Lower leg skin (tissue), 4 donors: ENCODE data around the gene SLC7A6OS. TPM values are rescaled to one million over a fixed set of nuclear protein-coding genes. Genes with fewer than 3 reads are reported as not detected.

Experiments used
- DNase-seq, 2 donors: peaks; one replicate each; pipeline ENCODE4 v3.0.0-alpha.2; 2019; ENCODE audit warnings: low spot score in 2 of 2
- H3K4me3 ChIP-seq: fragments of 200-600 bp; sonication (generic); 2 replicates; pipeline ENCODE4 v1.5.1; 2017; ENCODE audit warnings: mild to moderate bottlenecking, low read depth; ENCODE audit not compliant: poor library complexity, severe bottlenecking
- POLR2A ChIP-seq, 2 donors: fragments of 450-650 bp; IDR thresholded peaks; one replicate each; pipeline ENCODE4 v1.6.1; 2016 to 2017; ENCODE audit warnings: antibody characterized with exemption in 2 of 2, mild to moderate bottlenecking in 1 of 2, moderate library complexity in 1 of 2
- WGBS, 2 donors: methylation state at CpG; one replicate each; pipeline ENCODE4 v1.1.5; 2018; 5-methylcytosine and 5-hydroxymethylcytosine counted together
- intact Hi-C: fragments of 100-400 bp; cut with DNase I; formaldehyde crosslinking; loops from one replicate; pipeline ENCODE4 v1.15.0; 2023; ENCODE audit warnings: low total_unique reads
- total RNA-seq, 4 donors: library from RNA; depleted of rRNA; stranded (reverse); fragments of >200 nt; gene quantifications; one replicate each; pipeline ENCODE4 v1.1.0, GENCODE V29; 2016
- TF ChIP-seq, protein P1 (sequence below), 3 donors: fragments of 450-650 bp; IDR thresholded peaks; one replicate each; pipeline ENCODE4 v1.5.1; 2016; ENCODE audit warnings: antibody characterized with exemption in 3 of 3, mild to moderate bottlenecking in 3 of 3, moderate library complexity in 2 of 3

The SLC7A6OS gene
- total RNA-seq, 4 donors from 2014 or later = 10.1 to 14.9 (median 11.0) TPM

DNA sequence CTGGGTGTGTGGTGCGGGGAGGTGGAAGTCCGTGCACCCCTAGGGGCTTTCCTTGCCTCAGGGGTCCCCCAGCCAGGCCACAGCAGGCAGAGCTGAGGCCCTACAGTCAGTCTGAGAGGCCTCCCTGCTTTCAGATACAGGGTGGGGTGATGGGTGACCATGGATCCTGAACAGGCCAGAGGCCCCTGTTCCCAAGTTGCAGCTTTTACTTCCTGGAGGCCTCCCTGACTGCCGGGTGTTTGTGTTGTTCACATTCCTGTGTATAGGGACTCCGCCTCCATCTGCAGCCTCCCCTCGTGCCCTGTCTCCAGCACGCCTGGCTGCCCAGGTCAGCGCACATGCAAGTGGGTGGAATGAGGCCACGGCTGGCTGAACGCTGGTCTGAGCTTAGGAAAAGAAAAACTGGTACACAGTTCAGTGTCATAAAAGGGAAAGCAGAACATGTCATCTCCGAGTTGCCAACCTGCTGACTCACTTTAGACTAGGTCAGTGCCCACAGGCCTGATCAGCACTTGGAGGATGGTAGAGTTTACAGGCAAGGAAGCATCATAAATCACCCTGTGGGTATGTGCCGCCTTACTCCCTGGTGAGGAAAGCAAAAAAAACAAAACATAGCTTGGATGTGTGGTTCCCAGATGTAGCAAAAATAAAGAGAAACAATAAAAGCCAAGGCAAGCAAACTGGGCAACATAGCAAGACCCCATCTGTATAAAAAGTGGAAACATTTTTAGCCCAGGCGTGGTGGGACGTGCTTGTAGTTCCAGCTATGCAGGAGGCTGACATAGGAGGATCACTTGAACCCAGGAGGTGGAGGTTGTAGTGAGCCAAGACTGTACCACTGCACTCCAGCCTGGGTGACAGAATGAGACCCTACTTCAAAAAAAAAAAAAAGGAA is 52.6 kb downstream of the SLC7A6OS start:
- no peak for DNase-seq
- WGBS, 2 donors = 55 to 64% methylated on average over 11 of the region's 13 CpGs
- no peak overlapping the region for H3K4me3 ChIP-seq
- TF ChIP-seq, protein P1, sequence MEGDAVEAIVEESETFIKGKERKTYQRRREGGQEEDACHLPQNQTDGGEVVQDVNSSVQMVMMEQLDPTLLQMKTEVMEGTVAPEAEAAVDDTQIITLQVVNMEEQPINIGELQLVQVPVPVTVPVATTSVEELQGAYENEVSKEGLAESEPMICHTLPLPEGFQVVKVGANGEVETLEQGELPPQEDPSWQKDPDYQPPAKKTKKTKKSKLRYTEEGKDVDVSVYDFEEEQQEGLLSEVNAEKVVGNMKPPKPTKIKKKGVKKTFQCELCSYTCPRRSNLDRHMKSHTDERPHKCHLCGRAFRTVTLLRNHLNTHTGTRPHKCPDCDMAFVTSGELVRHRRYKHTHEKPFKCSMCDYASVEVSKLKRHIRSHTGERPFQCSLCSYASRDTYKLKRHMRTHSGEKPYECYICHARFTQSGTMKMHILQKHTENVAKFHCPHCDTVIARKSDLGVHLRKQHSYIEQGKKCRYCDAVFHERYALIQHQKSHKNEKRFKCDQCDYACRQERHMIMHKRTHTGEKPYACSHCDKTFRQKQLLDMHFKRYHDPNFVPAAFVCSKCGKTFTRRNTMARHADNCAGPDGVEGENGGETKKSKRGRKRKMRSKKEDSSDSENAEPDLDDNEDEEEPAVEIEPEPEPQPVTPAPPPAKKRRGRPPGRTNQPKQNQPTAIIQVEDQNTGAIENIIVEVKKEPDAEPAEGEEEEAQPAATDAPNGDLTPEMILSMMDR (IDR thresholded peaks at IDR 0.05) = no peak
- TF ChIP-seq POLR2A (IDR thresholded peaks at IDR 0.05) = no peak
- intact Hi-C loops = no loop called here

DNA sequence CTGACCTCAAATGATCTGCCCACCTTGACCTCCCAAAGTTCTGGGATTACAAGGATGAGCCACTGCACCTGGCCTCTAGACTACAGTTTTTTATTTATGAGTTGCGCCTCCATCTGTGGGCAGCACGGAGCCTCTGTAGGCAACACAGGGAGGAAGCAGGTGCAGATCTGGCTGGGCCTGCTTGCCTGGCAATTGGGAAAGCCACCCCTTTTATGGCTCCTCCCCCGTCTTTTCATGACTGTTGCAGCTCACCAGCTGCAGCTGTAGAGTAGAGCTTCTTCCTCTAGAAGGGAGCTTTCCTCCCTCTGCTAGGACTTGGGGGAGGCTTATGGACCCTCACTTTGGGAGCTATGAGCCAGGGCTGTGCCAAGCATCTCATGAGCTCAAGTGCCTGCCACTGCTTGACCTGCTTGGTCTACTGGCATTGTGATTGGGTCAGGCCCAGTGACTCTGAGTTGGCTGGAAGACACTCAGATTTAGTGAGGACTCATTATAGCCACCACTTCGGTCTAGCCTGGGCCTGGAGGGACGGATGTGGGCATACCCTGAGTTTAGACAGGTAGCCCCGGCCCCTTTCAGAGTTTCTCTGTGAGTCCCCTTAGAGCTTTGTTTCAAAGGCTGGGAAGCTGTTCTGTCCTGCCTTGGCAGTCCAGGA is 53.4 kb downstream of the SLC7A6OS start:
- H3K4me3 ChIP-seq = no peak overlapping the region
- WGBS, 2 donors = 55 to 68% methylated on average over 5 to 6 of the region's 6 CpGs
- TF ChIP-seq, protein P1 (IDR thresholded peaks at IDR 0.05) = no peak
- no peak for DNase-seq
- intact Hi-C loops = no loop called here

DNA sequence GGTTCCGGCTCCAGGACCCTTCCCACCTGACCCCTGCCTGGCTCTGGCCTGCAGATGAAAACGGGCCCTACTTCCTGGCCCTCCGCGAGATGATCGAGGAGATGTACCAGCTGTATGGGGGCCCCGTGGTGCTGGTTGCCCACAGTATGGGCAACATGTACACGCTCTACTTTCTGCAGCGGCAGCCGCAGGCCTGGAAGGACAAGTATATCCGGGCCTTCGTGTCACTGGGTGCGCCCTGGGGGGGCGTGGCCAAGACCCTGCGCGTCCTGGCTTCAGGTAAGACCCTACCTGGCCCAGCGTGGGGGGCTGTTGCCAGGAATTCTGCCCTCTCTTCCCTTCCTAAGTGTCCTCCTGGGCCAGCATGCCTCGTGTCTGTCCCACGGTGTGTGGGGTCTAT is 55.0 kb downstream of the SLC7A6OS start:
- no peak overlapping the region for H3K4me3 ChIP-seq
- DNase-seq = no peak
- 92 to 94% methylated on average over 18 of the region's 18 CpGs for WGBS, 2 donors
- intact Hi-C loops = no loop called here
- no peak for TF ChIP-seq POLR2A (IDR thresholded peaks at IDR 0.05)
- TF ChIP-seq, protein P1 (IDR thresholded peaks at IDR 0.05) = no peak

DNA sequence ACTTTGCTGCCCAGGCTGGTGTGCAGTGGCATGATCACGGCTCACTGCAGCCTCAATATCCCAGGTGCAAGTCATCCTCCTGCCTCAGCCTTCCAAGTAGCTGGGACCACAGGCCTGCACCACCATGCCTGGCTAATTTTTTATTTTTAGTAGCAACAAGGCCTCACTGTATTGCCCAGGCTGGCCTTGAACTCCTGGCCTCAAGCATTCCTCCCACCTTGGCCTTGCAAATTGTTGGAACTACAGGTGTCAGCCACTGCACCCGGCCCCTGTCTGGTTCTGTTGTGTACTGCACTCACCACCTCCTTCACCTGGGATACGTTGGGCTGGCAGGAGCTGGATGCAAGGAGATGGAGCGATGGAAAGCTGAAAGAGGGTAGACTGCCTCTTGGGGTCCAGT is 57.0 kb downstream of the SLC7A6OS start:
- H3K4me3 ChIP-seq = no peak overlapping the region
- DNase-seq = no peak
- 94% methylated on average over 4 of the region's 4 CpGs for WGBS, 2 donors
- TF ChIP-seq POLR2A (IDR thresholded peaks at IDR 0.05) = no peak
- TF ChIP-seq, protein P1 (IDR thresholded peaks at IDR 0.05) = no peak
- intact Hi-C loops = no loop called here

DNA sequence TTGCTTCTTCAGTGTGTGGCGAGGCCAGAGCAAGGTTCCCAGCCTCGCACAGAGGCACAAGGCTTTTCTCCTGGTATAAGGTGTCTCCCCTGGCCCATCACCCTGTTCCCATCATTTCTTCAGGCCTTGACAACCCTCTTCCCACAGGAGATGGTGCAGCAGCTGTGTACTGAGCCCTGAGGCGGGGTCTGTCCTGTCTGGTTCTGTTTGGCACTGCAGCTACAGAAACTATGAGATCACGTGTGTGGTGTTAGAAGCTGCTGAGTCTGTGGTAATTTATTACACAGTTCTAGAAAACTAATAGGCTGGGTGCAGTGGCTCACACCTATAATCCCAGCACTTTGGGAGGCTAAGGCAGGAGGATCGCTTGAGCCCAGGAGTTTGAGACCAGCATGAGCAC is 58.4 kb downstream of the SLC7A6OS start:
- no peak overlapping the region for H3K4me3 ChIP-seq
- no peak for DNase-seq
- intact Hi-C loops = no loop called here
- 55 to 74% methylated on average over 5 of the region's 5 CpGs for WGBS, 2 donors
- TF ChIP-seq, protein P1 (IDR thresholded peaks at IDR 0.05) = no peak
- no peak for TF ChIP-seq POLR2A (IDR thresholded peaks at IDR 0.05)
